Endothelial cell of umbilical vein (primary cell): Measurements from ENCODE around the gene SRCAP. TPM values are rescaled to one million over a fixed set of nuclear protein-coding genes. Genes with fewer than 3 reads are reported as not detected.
A peak's percentile ranks its signal among the peaks of the same experiment; 100 is the strongest.

Experiments
- BruUV-seq: library from RNA; stranded (reverse); fragments of 400-500 nt; replicated peaks from 2 replicates; lab custom pipeline; 2021; lab: Mats Ljungman, UMichigan
- CTCF ChIA-PET: fragments of 300-600, 350-600 bp; sonication (Branson Sonifier 250); formaldehyde crosslinking; loops from one replicate; lab custom pipeline; 2021; ENCODE audit warnings: antibody characterized with exemption, inconsistent platforms; lab: Charles Lee
- POLR2A ChIA-PET: fragments of 300-600, 350-600 bp; sonication (Branson Sonifier 250); formaldehyde crosslinking; loops from one replicate; lab custom pipeline; 2021; ENCODE audit warnings: antibody characterized with exemption, inconsistent platforms; lab: Charles Lee
- DNase-seq: peaks from one replicate; pipeline ENCODE4 v3.0.0-alpha.2; 2011; ENCODE audit warnings: low read depth, low spot score
- FAIRE-seq: peaks from 2 replicates; lab custom pipeline; 2011; peaks lifted over from hg19 to GRCh38; lab: Jason Lieb, UNC
- H2AFZ ChIP-seq: 2 replicates; pipeline ENCODE4 v1.6.0; 2012; ENCODE audit warnings: low read depth, low read length, control low read depth, inconsistent platforms
- H3K27ac ChIP-seq: 2 replicates; pipeline ENCODE4 v1.5.1; 2011; ENCODE audit warnings: low read depth, mild to moderate bottlenecking, control low read depth, low read length, moderate library complexity; ENCODE audit not compliant: insufficient read depth
- H3K27me3 ChIP-seq, 2 experiments: 2 replicates each; pipeline versions ENCODE4 v1.6.0 to v1.6.1; 2011; ENCODE audit warnings: low read length in 2 of 2, mixed read lengths in 1 of 2; ENCODE audit not compliant: control insufficient read depth in 2 of 2, insufficient read depth in 2 of 2
- H3K36me3 ChIP-seq, 2 experiments: 2 replicates in 1 of 2; 3 replicates in 1 of 2; pipeline ENCODE4 v1.5.1; 2011; ENCODE audit warnings: low read length in 2 of 2, mild to moderate bottlenecking in 1 of 2, moderate library complexity in 1 of 2; ENCODE audit not compliant: control insufficient read depth in 2 of 2, insufficient read depth in 2 of 2; ENCODE audit errors: extremely low read depth in 1 of 2
- H3K4me1 ChIP-seq: 3 replicates; pipeline ENCODE4 v1.5.1; 2011; ENCODE audit warnings: mild to moderate bottlenecking, low read length; ENCODE audit not compliant: control insufficient read depth, insufficient read depth; ENCODE audit errors: extremely low read depth
- H3K4me2 ChIP-seq: 2 replicates; pipeline ENCODE4 v1.6.1; 2011; ENCODE audit warnings: low read length, control low read depth, mixed read lengths; ENCODE audit not compliant: insufficient read depth
- H3K4me3 ChIP-seq, 3 experiments: fragments of 200-600 bp in 1 of 3; sonication (generic), shearing (Covaris generic) in 1 of 3; replicated peaks in 1 of 3; 2 replicates each; pipeline ENCODE4 v1.5.1; 2011 to 2016; ENCODE audit warnings: control low read depth in 3 of 3, low read length in 3 of 3, mild to moderate bottlenecking in 2 of 3, inconsistent platforms in 1 of 3, low read depth in 1 of 3, moderate library complexity in 1 of 3; ENCODE audit not compliant: insufficient read depth in 1 of 3
- H3K79me2 ChIP-seq: 2 replicates; pipeline ENCODE4 v1.6.0; 2012; ENCODE audit warnings: low read length, inconsistent platforms; ENCODE audit not compliant: control insufficient read depth, insufficient read depth
- H3K9ac ChIP-seq: replicated peaks from 2 replicates; pipeline ENCODE3; 2011; ENCODE audit warnings: low read length, control low read depth; ENCODE audit not compliant: insufficient read depth; ENCODE audit errors: extremely low read depth
- H3K9me1 ChIP-seq: replicated peaks from 3 replicates; pipeline ENCODE4 v1.6.0; 2011; ENCODE audit warnings: mild to moderate bottlenecking, low read length; ENCODE audit not compliant: control insufficient read depth, insufficient read depth; ENCODE audit errors: extremely low read depth
- H3K9me3 ChIP-seq: replicated peaks from 2 replicates; pipeline ENCODE4 v1.5.1; 2012; ENCODE audit warnings: low read length, inconsistent platforms; ENCODE audit not compliant: control insufficient read depth, insufficient read depth
- H4K20me1 ChIP-seq: replicated peaks from 2 replicates; pipeline ENCODE3; 2011; ENCODE audit warnings: mild to moderate bottlenecking, low read length; ENCODE audit not compliant: control insufficient read depth, insufficient read depth; ENCODE audit errors: extremely low read depth
- EZH2 ChIP-seq: IDR thresholded peaks from 2 replicates; pipeline ENCODE4 v1.6.1; 2012; ENCODE audit warnings: borderline replicate concordance, low read depth, mild to moderate bottlenecking, moderate library complexity, low read length, inconsistent platforms; ENCODE audit not compliant: severe bottlenecking
- JUN ChIP-seq: IDR thresholded peaks from 2 replicates; pipeline ENCODE4 v1.6.1; 2011; ENCODE audit warnings: borderline replicate concordance, low read depth; ENCODE audit not compliant: insufficient read length, insufficient read depth
- POLR2A ChIP-seq: IDR thresholded peaks from 2 replicates; pipeline ENCODE4 v1.6.1; 2012; ENCODE audit warnings: low read depth, mild to moderate bottlenecking, control low read depth, low read length
- POLR2AphosphoS5 ChIP-seq: IDR thresholded peaks from 2 replicates; pipeline ENCODE4 v1.6.1; 2012; ENCODE audit warnings: low read depth, mild to moderate bottlenecking, control low read depth, low read length, moderate library complexity; ENCODE audit not compliant: insufficient read depth
- dilution Hi-C: fragments of 300-500 bp; cut with MboI; formaldehyde crosslinking; loops from one replicate; pipeline ENCODE4 v1.15.0; 2019; ENCODE audit warnings: low sequenced_read_pairs; ENCODE audit not compliant: extremely low pct_ligation_motif_present
- intact Hi-C: fragments of 100-400 bp; cut with micrococcal nuclease; formaldehyde crosslinking; loops from one replicate; pipeline ENCODE4 v1.10.0; 2022
- polyA plus RNA-seq, 4 experiments: library from polyadenylated mRNA; depleted of rRNA in 3 of 4; stranded (reverse) in 3 of 4; unstranded in 1 of 4; fragments of >200 nt; gene quantifications; 2 replicates each; pipeline versions ENCODE4 v1.2.1 to v1.2.3, GENCODE V29; 2011 to 2012; ENCODE audit warnings: missing spikeins in 1 of 4
- total RNA-seq: library from RNA; stranded (reverse); gene quantifications from 2 replicates; pipeline ENCODE4 v1.2.3, GENCODE V29; 2021
- TF ChIP-seq, protein P1 (sequence below), 2 donors: IDR thresholded peaks; 1 replicate in 1 of 2; 2 replicates in 1 of 2; pipeline ENCODE4 v1.5.1; 2011; ENCODE audit warnings: low read length in 2 of 2, mild to moderate bottlenecking in 2 of 2, moderate library complexity in 2 of 2, control low read depth in 1 of 2, inconsistent platforms in 1 of 2, low read depth in 1 of 2; ENCODE audit not compliant: insufficient read depth in 1 of 2; ENCODE audit errors: extremely low read depth in 1 of 2
- TF ChIP-seq, protein P2 (sequence below): IDR thresholded peaks from 2 replicates; pipeline ENCODE4 v1.6.1; 2011; ENCODE audit not compliant: insufficient read depth, insufficient read length

SRCAP gene
- total and polyA plus RNA-seq, 2 donors (not counting 3 experiments of a cell fraction or from before 2014, with no cell fraction given): 11.0 to 77.7 TPM

DNA sequence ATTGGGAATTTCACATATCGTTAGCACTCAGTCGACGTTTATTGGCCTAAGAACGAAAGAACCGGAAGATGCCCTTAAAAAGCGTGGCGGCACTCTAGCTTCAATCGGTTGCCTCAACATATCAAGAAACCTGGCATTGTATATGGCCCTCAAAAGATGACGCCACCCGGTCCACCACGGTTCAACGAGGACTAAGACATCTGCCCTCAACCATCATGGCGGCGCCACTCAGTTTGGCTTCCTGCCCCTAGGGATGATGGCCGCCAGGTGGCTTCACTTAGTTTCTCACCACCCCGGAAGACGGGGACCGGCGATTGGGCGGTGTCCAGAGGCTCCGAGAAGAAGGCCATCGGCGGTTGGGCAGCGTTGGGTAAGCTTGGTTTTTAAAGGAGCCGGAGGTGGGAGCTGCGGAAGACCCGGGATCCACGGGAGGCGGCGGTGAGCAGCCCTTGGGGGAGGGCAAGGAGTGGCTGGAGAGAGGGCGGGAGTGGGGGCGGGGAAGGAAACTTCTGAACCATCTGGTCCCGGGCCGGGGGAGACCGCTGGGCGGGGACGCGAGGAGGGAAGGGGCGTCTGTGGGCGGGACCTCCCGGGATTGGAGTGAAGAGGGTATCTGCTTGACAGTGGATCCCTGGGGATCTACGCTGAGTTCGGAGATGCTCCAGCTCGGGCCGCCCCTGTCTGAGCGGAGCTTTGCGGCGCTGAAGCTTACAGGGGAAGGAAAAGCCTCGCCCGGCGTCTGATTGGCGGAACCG is 48.4 kb upstream of the SRCAP start, which contains the start of gene PRR14:
Gene PRR14, plus strand, starts transcription at position 592 of the 755 bp plus-strand sequence. CDS start 686 bp downstream, outside the sequence.
- BruUV-seq: no TSS peak
- Histone ChIP-seq H3K36me3 (peaks cover 5 to 20% of the 10 kb centered on the region in 2 experiments), H3K4me1 (peaks cover 11% of the 10 kb centered on the region)

DNA sequence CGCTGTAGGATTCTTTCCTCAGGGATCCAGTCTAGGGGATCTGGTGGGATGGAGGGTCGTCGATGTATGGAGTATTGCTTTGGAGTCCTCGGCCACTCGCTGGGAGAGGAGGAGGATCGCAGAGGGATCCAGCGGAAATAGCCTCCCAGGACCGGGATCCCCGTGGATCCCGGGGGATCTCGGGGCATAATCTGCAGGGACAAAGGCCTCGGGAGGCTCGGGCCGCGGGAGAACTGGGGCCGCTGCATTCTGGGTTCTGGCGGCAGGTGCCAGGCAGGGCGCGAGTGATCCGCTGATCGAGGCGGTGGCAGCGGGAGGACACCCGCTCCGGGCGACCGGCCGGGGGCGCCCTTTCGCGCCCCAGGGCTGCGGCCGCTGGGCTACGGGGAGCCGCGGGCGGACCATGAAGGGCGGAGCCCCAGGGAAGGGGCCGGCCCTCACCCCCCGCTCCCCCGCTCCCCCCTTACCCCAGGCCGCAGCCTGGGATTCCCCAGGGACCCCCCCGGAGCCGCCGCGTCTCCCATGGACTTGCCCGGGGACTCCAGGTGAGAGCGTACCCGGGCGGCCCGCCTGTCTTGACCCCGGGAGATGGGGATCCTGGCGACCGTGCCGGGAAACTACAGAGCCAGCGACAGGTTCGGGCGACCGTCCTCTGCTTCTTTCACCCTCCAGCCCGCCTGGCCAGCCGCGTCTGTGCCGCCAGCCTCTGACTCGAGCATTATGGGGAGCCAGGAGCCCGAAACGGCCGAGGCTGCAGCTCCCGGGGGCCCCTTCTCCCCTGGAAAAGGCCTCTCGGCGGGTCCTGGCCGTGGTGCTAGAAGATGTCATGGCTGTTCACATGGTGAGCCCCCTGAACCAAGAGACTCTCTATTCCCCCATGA is 47.6 kb upstream of the SRCAP start:
- POLR2A ChIA-PET: interaction anchor here (1.3 kb wide), 1 partner anchor 17 kb away, joined by 8 read pairs; no protein-coding TSS in a partner anchor
- no peak for FAIRE-seq
- BruUV-seq: no TSS peak

More for the DNA sequence above, 48.4 kb upstream of the SRCAP start, which contains the start of gene PRR14:
- Histone ChIP-seq H3K79me2 (peaks cover 8% of the 10 kb centered on the region), H4K20me1 (no peaks in the 10 kb centered on the region), H3K9me1 (no peaks in the 10 kb centered on the region), H3K9me3 (no peaks in the 10 kb centered on the region), H3K27me3 (no peaks in the 10 kb centered on the region), H3K27ac (peak within 1 kb of the TSS; percentile 52), H3K9ac (peak within 1 kb of the TSS; percentile 73), H3K4me3 (peak within 1 kb of the TSS; percentile 36 to 95 (median 66)), H2AFZ (peak within 1 kb of the TSS; percentile 76), H3K4me2 (peak within 1 kb of the TSS; percentile 62)
- dilution Hi-C loops (no loop called here), intact Hi-C loops (loop anchor here (1.0 to 10.0 kb wide), 7 partner anchors 8 to 556 kb away; partner anchors contain the start of genes FBRS, FBXL19, SRCAP and TBC1D10B)
- FAIRE-seq (peak; percentile 99), DNase-seq (peak; percentile 100)
- TF ChIP-seq JUN: peak; percentile 49
- TF ChIP-seq POLR2AphosphoS5: no peak
- peak; percentile 25 for TF ChIP-seq POLR2A
- no peak for TF ChIP-seq EZH2
- CTCF ChIA-PET: interaction anchor here (0.6 to 2.5 kb wide), 12 partner anchors 9 to 595 kb away, joined by 3 to 21 read pairs (median 3); partner anchors contain the start of gene DCTPP1
- POLR2A ChIA-PET: interaction anchor here (1.1 to 1.3 kb wide), 2 partner anchors 8 to 16 kb away, joined by 5 to 8 read pairs; partner anchors contain the start of gene FBRS

More for the DNA sequence above, 47.6 kb upstream of the SRCAP start:
- DNase-seq: peak; percentile 59
- H3K27ac ChIP-seq: peak overlapping the region; percentile 52
- intact Hi-C loops (loop anchor here (2.0 to 10.0 kb wide), 5 partner anchors 47 to 557 kb away; partner anchors contain the start of genes FBXL19, SRCAP, TBC1D10B and TBX6), dilution Hi-C loops (no loop called here)
- H3K79me2 ChIP-seq: peaks cover 8% of the 10 kb centered on the region
- H3K9me3 ChIP-seq: no peaks in the 10 kb centered on the region
- H3K4me2 ChIP-seq: peak overlapping the region; percentile 62
- peak overlapping the region; percentile 73 for H3K9ac ChIP-seq
- H3K4me3 ChIP-seq: peak overlapping the region; percentile 36 to 95 (median 66)
- peaks cover 11% of the 10 kb centered on the region for H3K4me1 ChIP-seq
- CTCF ChIA-PET: interaction anchor here (0.7 to 2.5 kb wide), 10 partner anchors 8 to 234 kb away, joined by 3 to 21 read pairs (median 4); partner anchors contain the start of gene DCTPP1
- no peaks in the 10 kb centered on the region for H3K27me3 ChIP-seq
- no peaks in the 10 kb centered on the region for H4K20me1 ChIP-seq
- TF ChIP-seq, protein P1, sequence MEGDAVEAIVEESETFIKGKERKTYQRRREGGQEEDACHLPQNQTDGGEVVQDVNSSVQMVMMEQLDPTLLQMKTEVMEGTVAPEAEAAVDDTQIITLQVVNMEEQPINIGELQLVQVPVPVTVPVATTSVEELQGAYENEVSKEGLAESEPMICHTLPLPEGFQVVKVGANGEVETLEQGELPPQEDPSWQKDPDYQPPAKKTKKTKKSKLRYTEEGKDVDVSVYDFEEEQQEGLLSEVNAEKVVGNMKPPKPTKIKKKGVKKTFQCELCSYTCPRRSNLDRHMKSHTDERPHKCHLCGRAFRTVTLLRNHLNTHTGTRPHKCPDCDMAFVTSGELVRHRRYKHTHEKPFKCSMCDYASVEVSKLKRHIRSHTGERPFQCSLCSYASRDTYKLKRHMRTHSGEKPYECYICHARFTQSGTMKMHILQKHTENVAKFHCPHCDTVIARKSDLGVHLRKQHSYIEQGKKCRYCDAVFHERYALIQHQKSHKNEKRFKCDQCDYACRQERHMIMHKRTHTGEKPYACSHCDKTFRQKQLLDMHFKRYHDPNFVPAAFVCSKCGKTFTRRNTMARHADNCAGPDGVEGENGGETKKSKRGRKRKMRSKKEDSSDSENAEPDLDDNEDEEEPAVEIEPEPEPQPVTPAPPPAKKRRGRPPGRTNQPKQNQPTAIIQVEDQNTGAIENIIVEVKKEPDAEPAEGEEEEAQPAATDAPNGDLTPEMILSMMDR (IDR thresholded peaks at IDR 0.05; ENCODE audit: extremely low read depth in 1 of 2, insufficient read depth in 1 of 2, low read depth in 1 of 2, low read length in 2 of 2): peak; percentile 52 to 73
- TF ChIP-seq POLR2A (peak; percentile 19), POLR2AphosphoS5 (peak; percentile 52)
- TF ChIP-seq, protein P2, sequence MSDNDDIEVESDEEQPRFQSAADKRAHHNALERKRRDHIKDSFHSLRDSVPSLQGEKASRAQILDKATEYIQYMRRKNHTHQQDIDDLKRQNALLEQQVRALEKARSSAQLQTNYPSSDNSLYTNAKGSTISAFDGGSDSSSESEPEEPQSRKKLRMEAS: no peak
- peaks cover 5 to 23% of the 10 kb centered on the region in 2 experiments for H3K36me3 ChIP-seq
- no peaks in the 10 kb centered on the region for H3K9me1 ChIP-seq
- peak overlapping the region; percentile 5 for H2AFZ ChIP-seq
